CD4-positive, alpha-beta T cell treated with Interleukin-15 for 4 hours (primary cell): ENCODE results near the gene SLC6A20.
"Not testable (repeated sequence)": the region's sequence is repeated elsewhere in the genome, so short reads cannot be mapped to it uniquely, and the experiment has no call there.

Experiments
- DNase-seq: peaks from one replicate; pipeline ENCODE4 v3.0.0-alpha.2; 2020; ENCODE audit warnings: low spot score

Gene SLC6A20

DNA sequence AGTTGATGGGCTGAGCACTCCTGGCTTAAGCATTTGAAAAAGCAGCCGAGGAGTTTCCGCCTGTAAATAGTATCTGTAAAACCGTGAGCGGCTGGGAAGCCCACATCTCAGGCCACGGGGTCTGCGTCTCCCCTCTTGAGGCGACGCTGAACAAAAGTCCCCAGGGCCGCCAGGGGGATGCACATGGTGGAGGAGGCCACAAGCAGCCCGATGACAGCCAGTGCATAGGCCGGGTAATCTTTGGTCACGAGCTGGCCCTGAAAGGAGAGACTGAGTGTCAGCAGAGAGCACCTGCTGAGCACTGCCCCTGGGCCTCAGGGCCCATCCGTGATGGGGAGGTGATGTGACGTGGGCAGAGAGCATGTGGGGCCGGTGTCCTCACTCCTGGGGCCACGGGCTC, 37.5 kb downstream of the SLC6A20 start:
- no peak for DNase-seq

- not testable (repeated sequence) for DNase-seq
Measured at GRCh38 chr3:45757141-45757540, 39.2 kb downstream of the SLC6A20 start.

DNA sequence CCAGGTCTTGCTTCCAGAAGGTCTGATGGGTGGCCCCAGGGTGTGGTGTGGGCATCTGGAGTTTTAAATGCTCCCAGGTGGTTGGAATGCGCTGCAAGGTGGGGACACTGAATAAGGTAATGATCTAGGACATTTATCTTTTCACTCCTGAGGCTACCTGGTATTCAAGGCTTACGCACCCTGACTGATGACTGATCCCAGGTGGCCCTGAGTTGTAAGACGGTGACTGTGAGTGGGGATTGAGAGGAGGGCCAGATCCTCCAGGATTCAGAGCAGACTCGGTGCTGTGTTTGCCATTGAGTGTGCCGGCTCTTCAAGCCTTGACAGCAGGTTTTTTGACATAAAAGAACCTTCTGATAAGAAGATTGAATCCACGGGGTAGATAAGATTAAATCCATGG, 40.3 kb downstream of the SLC6A20 start:
- no peak for DNase-seq

GRCh38 chr3:45754461-45754860, 41.9 kb downstream of the SLC6A20 start:
- no peak for DNase-seq

- DNase-seq, result no peak
Measured at GRCh38 chr3:45753095-45753494, 43.2 kb downstream of the SLC6A20 start.

- no peak for DNase-seq
Measured at GRCh38 chr3:45751537-45752242, 44.6 kb downstream of the SLC6A20 start.

DNA sequence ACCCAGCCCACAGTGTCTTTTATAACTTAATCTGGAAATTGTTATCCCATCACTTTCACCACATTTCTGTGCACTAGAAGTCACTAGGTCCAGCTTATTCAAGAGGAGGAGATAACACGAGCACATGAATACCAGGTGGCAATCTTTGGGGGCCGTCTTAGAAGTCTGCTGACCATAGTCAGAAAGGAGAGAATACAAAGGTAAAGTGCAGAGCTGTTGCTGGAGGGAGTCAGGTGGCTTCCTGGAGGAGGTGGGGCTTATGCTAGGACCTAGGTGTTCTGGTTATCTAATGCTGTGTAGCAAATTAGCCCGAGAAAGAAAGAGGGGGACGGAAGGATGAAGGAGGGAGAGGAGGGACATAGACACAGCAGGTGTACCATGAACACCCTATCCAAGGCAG, 46.5 kb downstream of the SLC6A20 start:
- no peak for DNase-seq

GRCh38 chr3:45749036-45749600, 47.2 kb downstream of the SLC6A20 start:
- DNase-seq, result not testable (repeated sequence)

DNA sequence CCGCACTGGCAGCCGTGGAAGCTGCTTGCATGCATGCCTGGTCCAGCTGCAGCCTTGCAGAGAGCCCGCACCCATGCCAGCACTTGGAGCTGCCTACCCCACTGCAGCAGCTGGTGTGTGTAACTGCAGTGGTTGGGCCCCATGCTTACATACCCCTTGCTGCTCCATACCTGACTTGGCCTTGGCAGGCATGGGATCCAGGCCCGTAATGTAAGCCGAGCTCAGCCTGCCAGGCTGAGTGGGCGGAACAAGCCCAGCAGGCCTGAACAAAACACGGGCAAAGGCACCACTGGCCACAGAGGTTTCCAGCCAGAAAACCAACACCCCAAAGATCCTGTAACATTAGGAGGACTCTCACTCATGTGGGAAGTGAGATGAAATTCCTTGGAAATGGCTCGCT, 48.3 kb downstream of the SLC6A20 start:
- DNase-seq, result no peak

DNA sequence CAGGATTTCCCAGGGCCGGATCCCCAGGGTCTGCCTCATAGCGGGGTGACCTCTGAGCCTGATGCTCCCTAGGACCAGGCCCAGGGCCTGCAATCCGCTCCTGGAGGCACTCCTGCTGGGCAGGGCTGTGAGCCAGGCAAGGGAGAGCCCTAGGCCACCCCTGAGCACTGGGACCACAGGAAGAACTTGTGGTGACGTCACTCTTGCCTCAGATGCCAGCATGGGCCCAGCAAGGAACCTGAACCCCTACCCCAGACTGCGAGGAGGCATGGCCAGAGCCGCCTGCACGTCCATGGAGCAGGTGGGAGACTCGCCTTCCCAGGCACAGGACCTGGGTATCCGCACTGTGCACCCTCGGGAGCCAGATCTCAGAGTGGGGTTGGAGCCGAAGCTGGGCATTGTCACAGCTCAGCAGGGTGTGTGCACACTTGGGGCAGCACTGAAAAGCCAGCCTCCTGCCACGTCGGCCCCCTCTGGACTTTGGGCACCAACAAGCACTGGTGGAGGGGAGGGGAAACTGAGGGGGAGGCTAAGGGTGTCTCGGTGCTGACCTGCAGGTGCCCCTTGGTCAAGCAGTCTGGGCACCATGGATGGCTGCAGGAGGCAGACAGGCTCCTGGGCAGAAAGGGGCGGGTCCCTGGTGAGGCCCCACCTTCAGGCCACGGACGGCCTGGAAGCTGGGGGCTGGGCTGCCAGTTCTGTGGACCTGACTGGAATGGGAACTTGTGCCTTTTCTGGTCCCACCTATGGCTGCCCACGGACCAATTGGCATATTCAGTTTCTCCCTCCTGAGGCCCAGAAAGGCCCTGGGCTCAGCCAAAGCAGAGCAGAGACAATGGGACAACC, 49.3 kb downstream of the SLC6A20 start:
- DNase-seq, result no peak

DNA sequence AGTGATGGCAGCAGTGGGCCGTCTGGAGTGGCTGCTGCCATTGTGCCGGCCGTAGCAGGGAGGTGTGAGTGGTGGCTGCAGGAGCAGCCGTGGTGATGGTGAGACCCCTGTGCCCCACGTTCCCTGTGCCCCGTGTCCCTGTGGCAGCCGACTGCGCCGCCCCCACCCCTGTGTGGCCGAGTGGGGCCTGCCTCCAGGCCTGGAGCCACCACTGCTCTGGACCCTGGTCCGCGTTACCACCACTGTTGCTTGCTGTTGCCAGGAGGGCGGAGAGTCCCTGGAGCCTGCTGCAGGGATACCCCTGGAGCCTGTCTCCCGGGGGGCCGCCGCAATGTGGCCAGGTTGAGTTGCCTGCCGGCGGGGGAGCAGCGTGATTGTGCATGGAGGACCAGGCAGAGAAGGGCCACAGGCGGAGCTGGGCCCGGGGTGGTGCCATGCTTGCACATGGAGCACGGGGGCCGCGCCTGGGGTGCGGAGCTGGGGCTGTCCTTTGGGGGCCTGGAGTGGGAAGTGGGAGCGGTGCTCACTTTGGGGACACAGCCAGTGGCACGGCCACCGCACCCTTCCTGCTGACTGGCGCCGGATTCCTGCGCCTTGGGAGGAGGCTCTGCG, 50.1 kb downstream of the SLC6A20 start:
- no peak for DNase-seq

GRCh38 chr3:45742461-45743089, 53.8 kb downstream of the SLC6A20 start:
- DNase-seq, result no peak

DNA sequence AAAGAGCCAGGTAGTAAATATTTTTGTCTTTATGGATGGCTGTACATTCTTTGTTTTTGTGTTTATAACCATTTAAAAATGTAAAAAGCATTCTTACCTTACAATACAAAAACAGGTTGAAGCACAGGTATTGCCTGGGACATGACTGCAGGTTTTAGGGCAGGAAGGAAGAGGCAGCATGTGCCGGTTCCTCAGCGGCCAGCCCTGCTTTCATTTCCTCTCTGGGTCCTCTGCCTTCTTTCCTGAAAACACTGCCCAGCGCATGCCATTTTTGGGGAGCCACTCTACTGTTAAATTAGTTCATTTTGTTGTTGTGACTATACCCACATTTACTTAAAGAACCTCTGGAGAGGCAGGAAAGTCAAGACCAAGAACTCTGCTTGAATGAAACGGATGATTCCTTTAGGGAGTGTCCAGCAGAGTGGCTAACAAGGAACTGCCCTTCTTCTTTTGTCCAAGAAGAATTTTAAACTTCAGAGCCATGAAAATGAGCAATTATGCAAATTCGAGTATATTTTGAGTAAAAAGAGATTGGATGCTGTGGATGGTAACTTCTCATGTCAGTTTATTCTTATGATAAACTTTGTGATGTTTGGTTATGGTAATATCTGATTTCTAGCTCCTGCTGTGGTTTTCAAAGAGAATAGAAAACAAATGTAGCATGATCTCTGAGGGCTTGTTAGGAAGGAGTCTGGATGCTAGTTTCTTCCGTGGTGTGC, 54.4 kb downstream of the SLC6A20 start:
- DNase-seq, result no peak

GRCh38 chr3:45741247-45741646, 55.1 kb downstream of the SLC6A20 start:
- no peak for DNase-seq

GRCh38 chr3:45739991-45740390, 56.3 kb downstream of the SLC6A20 start:
- DNase-seq, result no peak

- no peak for DNase-seq
Measured at GRCh38 chr3:45737234-45737633, 59.1 kb downstream of the SLC6A20 start.

DNA sequence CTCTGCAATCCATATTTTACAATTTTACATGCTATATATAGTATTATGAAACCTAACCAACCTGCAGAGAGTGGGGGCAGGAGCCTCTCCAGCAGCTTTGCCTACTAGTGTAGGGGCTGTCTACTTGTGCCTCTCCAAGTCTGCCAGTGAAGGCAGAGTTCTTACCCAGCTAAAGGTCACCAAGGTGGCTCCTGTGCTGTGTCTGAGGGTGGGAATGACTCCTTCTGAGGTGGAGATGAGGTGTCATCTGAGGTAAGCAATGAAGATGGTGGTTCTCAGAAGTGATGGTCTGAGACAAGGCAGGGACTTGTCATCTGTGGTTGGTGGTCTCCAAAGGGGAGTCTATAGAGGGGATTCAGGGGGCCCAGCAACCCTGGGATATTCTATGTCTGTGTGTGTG, 59.6 kb downstream of the SLC6A20 start:
- DNase-seq, result no peak

DNA sequence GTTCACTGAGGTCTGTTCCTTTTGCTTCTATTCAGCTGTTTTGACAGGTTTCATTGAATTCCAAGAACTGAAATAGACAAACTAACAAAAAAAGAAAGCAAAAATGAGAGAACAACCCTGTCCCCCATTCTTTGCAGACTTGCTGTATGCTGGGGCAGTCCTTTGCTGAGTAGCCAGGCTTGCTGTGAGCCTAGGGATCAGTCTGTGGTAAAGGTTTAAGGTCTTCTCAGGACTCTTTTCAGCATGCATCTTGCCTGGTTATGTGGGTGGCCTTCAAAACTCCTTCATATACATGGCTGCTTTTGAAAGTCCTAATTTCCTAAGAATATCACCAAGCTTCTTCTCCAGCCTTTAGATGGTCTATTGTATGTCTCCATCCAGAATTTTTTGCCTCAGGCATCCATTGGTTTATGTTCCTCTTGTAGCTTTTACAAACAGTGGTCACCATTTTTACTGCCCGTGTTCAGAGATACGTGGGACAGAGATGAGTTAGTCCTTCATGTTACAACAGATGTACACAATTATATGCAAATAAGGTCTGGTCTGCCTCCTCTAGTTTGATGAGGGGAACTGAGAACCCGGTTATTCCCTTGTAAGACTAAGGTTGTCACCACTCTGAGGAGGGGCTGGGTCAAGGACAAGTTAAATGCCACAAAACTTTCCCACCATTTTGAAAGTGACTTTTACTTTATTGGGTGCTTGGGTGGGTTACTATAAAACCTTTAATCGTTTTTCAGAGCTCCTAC, 65.8 kb downstream of the SLC6A20 start:
- DNase-seq, result no peak

DNA sequence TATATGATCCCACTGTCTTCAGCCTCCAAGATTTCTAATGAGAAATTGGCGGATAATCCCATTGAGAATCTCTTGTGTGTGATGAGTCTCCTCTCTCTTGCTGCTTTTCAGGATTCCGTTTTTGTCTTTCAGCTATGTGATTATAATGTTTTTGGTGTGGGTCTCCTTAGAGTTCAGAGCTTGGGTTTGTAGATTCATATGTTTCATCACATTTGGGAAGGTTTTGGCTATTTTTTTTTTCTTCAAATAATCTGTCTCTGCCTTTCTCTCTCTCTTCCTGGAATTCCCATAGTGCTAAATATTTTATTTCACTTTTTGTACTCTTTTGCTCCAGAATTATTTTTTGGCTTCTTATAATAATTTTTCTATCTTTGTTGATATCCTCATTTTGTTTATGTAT, 66.7 kb downstream of the SLC6A20 start:
- no peak for DNase-seq

DNA sequence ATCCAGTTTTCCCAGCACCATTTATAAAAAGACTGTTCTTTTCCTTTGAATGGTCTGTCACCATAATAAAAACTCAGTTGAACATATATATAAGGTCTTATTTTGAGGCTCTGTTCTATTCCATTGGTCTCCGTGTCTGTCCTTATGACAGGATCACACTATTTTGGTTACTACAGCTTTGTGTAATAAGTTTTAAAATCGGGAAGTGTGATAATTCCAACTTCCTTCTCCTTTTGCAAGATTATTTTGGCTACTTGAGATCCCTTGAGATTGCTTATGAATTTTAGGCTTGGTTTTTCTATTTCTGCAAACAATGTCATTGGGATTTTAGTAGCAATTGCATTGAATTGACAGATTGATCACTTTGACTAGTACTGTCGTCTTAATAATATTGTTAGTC, 71.4 kb downstream of the SLC6A20 start:
- DNase-seq, result no peak
